HUES6 (cell line): ENCODE measurements around the gene CIC.
"Not testable (repeated sequence)": the region's sequence is repeated elsewhere in the genome, so short reads cannot be mapped to it uniquely, and the experiment has no call there.

Source experiments
- H3K27ac ChIP-seq: 2 replicates; pipeline ENCODE4 v1.7.0; 2013; ENCODE audit warnings: low read depth, mild to moderate bottlenecking, low read length, inconsistent platforms
- H3K27me3 ChIP-seq: 2 replicates; pipeline ENCODE4 v1.6.1; 2013; ENCODE audit warnings: low read length; ENCODE audit not compliant: control insufficient read depth, insufficient read depth
- H3K36me3 ChIP-seq: 2 replicates; pipeline ENCODE4 v1.6.1; 2013; ENCODE audit warnings: low read length; ENCODE audit not compliant: control insufficient read depth, insufficient read depth
- H3K4me1 ChIP-seq: 2 replicates; pipeline ENCODE4 v1.6.1; 2013; ENCODE audit warnings: low read length; ENCODE audit not compliant: control insufficient read depth, insufficient read depth
- H3K4me3 ChIP-seq: 2 replicates; pipeline ENCODE4 v1.5.1; 2013; ENCODE audit warnings: low read depth, low read length
- H3K9ac ChIP-seq: one replicate; pipeline ENCODE4 v1.6.1; 2013; ENCODE audit warnings: mild to moderate bottlenecking, low read length
- H3K9me3 ChIP-seq: 2 replicates; pipeline ENCODE4 v1.6.1; 2013; ENCODE audit warnings: low read depth, low read length; ENCODE audit not compliant: control insufficient read depth, insufficient read depth

The CIC gene

DNA sequence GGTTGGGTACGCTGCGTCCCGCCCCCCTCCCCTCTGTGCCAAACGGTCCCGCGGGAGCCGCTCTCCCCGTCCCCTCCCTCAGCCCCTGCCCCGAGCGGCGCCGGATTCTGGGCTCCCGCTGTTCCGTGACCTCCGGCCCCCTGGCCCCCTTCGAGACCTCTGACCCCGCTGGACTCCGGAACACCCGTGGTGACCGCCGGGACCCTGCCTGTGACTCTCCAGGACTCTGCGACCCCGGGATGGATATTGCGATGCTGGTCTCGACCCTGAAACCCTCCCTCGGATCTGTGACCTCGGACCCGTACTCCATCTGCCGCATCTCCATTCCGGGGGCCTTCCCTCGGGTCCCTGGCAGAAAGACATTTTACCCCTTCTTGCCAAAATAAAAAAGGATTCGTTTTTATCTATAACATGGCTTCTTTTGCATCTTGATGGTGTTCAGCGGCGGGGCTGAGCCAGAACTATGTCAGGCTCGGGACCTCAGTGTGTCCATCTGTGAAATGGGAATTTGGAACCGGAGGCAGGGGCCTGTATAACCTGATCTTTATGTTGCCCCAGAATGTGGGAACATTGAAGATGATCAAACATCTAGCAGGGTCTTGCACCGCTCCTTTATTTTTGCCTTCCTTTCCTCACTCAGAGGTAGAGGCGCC lies 55.7 kb downstream of the CIC start:
- Histone ChIP-seq H3K4me1 (peaks cover 4% of the 10 kb centered on the region; the same call in 1 of the 2 replicates), H3K4me3 (peak overlapping the region; percentile 72), H3K9ac (no peak overlapping the region), H3K27me3 (peaks cover 49% of the 10 kb centered on the region), H3K27ac (no peak overlapping the region), H3K9me3 (no peaks in the 10 kb centered on the region), H3K36me3 (no peaks in the 10 kb centered on the region)

DNA sequence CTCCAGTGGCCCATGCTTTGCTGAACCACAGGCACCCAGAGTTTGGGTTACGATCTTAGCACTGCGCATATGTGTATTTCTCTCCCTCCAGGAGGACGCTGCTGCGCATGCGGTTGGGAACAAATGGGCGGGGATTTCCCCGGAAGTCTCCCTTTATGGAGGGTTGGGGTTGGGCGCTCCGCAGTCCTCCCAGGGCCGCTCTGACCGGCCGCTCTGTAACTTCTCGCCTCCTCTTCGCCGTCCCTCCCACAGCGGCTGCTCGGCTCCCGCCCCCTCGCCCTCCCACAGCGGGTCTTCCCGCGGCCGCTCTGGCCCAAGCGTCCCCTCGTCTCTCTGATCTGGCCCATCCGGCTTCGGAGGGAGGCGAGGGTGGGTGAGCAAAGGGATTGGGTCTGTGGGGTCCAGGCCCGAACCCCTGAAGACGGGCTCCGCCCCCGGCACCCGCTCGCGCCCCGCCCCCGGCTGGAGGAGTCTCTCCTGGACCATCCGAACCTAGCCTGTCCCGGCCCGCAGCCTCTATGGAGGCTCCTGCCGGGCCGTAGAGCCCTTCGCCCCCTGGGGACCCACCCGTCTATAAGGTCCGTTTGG lies 56.4 kb downstream of the CIC start, which contains the start of gene MEGF8:
Gene MEGF8, plus strand, starts transcription at position 328 of the 588 bp plus-strand sequence. CDS start 609 bp downstream, outside the sequence.
- Histone ChIP-seq H3K9ac (peak within 1 kb of the TSS; percentile 75), H3K27me3 (peaks cover 42% of the 10 kb centered on the region), H3K4me1 (peaks cover 6% of the 10 kb centered on the region; the same call in 1 of the 2 replicates), H3K36me3 (no peaks in the 10 kb centered on the region), H3K4me3 (peak within 1 kb of the TSS; percentile 93), H3K27ac (peak within 1 kb of the TSS; percentile 27; the same call in 1 of the 2 replicates), H3K9me3 (no peaks in the 10 kb centered on the region)

DNA sequence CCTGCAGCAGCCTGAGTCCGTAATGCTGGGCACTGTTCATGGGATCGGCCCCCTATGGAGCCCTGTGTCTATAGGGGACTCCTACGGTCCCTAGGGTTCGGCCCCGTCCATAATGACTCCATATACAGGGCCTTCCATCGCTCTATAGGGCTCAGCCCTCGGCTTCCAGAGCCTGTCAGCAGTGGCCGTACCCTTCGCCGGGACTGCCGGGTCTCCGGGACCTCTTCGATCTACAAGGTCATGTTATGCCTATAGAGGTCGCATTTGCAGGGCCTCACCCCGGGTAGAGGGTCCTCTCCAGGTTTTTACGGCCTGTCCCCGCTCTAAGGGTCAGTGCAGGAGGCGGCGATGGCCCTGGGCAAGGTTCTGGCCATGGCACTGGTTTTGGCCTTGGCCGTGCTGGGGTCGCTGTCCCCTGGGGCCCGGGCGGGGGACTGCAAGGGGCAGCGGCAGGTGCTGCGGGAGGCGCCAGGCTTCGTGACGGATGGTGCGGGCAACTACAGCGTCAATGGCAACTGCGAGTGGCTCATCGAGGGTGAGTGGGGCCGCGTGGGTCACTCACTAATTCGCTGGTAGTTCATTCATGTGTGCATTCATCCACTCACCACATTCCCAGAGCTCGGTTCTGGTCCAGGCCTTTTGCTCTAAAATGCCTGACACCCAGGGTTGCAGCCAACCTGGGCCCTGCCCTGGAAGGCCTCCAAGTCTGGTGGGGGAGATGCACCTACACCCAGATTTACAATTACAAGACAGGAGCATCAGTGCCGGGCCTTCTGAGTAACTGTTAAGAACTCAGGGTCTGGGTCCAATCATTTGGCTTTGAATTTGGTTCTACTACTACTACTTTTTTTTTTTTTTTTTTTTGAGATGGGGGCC lies 57.1 kb downstream of the CIC start:
- Histone ChIP-seq H3K36me3 (no peaks in the 10 kb centered on the region), H3K27me3 (peaks cover 36% of the 10 kb centered on the region), H3K4me3 (peak overlapping the region; percentile 93), H3K4me1 (peaks cover 6% of the 10 kb centered on the region; the same call in 1 of the 2 replicates), H3K9me3 (no peaks in the 10 kb centered on the region), H3K9ac (peak overlapping the region; percentile 75), H3K27ac (peak overlapping the region; percentile 27; the same call in 1 of the 2 replicates)

DNA sequence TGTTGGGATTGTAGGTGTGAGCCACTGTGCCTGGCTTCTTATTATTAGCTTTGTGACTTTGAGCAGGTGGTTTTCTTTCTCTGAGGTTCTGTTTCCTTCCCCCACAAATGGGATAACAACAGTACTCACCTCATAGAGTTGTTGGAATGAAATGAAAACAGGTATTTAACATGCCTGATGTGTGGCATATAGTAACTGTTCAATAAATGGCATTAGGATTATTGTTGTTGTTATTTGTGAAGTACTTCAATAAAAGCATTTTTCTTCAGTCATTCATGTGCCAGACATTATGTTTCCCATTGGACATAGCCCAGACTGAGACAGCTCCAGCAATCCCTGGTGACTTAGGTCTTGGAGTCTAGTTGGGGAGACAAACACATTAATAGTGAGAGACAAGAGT lies 57.9 kb downstream of the CIC start:
- H3K9ac ChIP-seq, result no peak overlapping the region
- H3K27ac ChIP-seq, result no peak overlapping the region
- peak overlapping the region; percentile 93; the same call in 1 of the 2 replicates for H3K4me3 ChIP-seq
- peaks cover 29% of the 10 kb centered on the region for H3K27me3 ChIP-seq
- no peaks in the 10 kb centered on the region for H3K9me3 ChIP-seq
- peaks cover 6% of the 10 kb centered on the region; the same call in 1 of the 2 replicates for H3K4me1 ChIP-seq
- no peaks in the 10 kb centered on the region for H3K36me3 ChIP-seq

DNA sequence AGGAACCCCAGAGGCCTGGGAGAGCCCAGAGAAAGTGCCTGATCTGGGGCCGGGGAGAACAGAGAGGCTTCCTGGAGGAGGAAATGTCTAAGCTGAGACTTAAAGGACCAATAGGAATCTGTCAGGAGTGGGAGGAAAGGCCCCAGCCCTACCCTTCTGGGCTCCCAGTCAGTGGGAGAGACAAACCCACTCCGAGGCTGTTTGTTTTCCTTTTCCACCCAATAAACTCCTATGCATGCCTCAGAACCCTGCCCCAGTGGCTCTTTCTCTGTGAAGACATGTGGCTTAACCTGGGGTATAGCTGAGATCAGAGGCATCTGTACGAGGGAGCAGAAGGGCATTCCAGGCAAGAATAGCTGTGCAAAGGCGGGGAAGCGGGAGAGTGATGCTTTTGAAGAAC lies 58.3 kb downstream of the CIC start:
- H3K27ac ChIP-seq, result no peak overlapping the region
- peaks cover 6% of the 10 kb centered on the region; the same call in 1 of the 2 replicates for H3K4me1 ChIP-seq
- peaks cover 25% of the 10 kb centered on the region for H3K27me3 ChIP-seq
- H3K9me3 ChIP-seq, result no peaks in the 10 kb centered on the region
- H3K9ac ChIP-seq, result no peak overlapping the region
- H3K36me3 ChIP-seq, result no peaks in the 10 kb centered on the region
- H3K4me3 ChIP-seq, result no peak overlapping the region

DNA sequence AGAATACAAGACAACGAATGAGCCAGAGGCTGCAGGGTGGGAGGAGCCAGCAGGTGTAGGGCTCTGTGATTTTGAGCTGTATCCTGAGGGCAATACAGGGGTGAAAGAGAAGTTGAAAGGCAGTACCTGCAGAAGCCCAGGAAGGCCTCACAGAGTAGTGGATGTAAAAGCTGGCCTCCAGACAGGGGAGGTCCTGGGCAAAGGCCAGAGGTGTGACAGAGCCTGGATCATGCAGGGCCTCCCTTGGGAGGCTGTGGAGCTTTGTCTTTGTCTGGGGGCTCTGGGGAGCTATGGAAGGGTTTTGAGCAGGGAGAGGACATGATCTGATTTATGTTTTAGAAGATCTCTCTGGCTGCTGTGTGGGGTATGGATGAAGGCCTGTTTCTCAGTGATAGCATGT lies 59.1 kb downstream of the CIC start:
- no peak overlapping the region for H3K4me3 ChIP-seq
- no peaks in the 10 kb centered on the region for H3K36me3 ChIP-seq
- H3K4me1 ChIP-seq, result peaks cover 6% of the 10 kb centered on the region; the same call in 1 of the 2 replicates
- H3K9ac ChIP-seq, result no peak overlapping the region
- no peak overlapping the region for H3K27ac ChIP-seq
- H3K27me3 ChIP-seq, result peaks cover 19% of the 10 kb centered on the region
- H3K9me3 ChIP-seq, result no peaks in the 10 kb centered on the region

DNA sequence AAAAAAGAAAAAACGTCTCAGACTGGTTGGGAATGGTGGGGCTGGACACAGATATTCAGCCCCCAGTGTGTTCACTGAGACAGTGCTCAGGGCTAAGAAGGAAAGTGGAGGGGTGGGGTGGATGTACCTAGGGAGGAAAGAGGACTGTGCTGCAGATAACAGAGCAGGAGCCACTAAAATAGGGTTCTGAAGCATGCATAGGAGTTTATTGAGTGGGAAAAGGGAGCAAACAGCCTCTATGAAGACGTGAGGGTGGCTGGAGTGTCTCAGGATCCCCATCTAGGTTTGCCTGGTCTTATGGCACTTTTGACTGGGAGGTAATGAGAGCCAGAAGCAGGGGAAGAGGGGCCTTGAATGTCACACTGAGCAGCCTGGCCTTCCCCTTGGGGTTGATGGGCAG lies 59.8 kb downstream of the CIC start:
- no peaks in the 10 kb centered on the region for H3K9me3 ChIP-seq
- H3K36me3 ChIP-seq, result no peaks in the 10 kb centered on the region
- peaks cover 6% of the 10 kb centered on the region; the same call in 1 of the 2 replicates for H3K4me1 ChIP-seq
- no peak overlapping the region for H3K4me3 ChIP-seq
- H3K27ac ChIP-seq, result no peak overlapping the region
- peaks cover 12% of the 10 kb centered on the region for H3K27me3 ChIP-seq
- H3K9ac ChIP-seq, result no peak overlapping the region

DNA sequence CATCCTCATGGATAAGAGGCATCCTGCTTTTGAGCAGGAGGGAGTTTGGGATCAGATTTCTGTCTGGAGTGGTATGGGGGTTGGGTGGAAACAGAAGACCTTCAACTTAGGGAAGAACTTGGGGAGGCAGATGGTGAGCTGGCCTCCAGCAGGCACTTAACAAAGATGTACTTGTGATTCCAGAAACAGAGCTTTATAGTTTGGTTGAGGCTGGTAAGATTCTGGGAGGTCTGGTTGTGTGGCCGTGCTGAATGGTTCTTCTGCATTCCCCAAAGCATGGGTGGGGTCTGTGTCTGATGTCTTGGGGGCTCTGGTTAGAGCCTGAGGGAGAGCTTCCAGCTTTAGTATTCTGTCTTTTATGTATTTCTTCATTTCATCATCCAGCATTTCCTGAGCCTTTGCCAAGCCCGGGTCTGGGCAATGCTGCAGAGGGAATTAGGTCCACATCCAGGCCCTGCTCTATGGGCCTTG lies 61.2 kb downstream of the CIC start:
- H3K36me3 ChIP-seq, result peaks cover 9% of the 10 kb centered on the region; the same call in 1 of the 2 replicates
- H3K4me1 ChIP-seq, result peaks cover 6% of the 10 kb centered on the region; the same call in 1 of the 2 replicates
- H3K27me3 ChIP-seq, result no peaks in the 10 kb centered on the region
- H3K9ac ChIP-seq, result no peak overlapping the region
- H3K9me3 ChIP-seq, result no peaks in the 10 kb centered on the region
- H3K27ac ChIP-seq, result no peak overlapping the region
- H3K4me3 ChIP-seq, result no peak overlapping the region

DNA sequence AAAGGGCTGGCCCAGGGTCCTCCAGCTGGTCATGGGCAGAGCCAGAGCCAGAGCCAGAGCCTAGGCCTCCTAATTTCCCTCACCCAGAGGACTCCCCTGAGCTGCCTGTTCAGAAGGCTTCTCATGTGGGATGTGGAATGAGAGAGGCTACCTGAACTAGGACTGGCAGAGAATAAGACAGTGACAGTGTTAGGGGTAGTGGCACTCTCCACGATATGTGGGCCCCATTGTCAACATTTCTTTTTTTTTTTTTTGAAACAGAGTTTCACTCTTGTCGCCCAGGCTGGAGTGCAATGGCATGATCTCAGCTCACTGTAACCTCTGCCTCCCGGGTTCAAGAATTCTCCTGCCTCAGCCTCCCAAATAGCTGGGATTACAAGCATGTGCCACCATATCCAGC lies 62.3 kb downstream of the CIC start:
- H3K36me3 ChIP-seq, result peaks cover 18% of the 10 kb centered on the region
- H3K27ac ChIP-seq, H3K4me1 ChIP-seq, H3K4me3 ChIP-seq, H3K9me3 ChIP-seq, H3K9ac ChIP-seq, H3K27me3 ChIP-seq: not testable (repeated sequence)

DNA sequence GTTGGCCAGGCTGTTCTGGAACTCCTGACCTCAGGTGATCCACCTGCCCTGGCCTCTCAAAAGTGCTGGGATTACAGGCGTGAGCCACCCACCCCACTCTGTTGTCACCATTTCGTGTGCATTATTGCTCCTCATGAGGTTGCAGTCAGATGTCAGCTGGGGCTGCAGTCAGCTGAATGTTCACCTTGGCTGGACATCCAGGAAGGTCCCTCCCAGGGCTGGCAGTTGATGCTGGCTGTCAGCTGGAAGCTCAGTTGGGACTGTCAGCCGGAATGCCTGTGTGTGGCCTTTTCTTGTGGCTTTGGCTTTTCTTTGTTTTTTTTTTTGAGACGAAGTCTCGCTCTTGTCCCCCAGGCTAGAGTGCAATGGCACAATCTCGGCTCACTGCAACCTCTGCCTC lies 63.0 kb downstream of the CIC start:
- H3K27ac ChIP-seq, result no peak overlapping the region
- no peak overlapping the region for H3K4me3 ChIP-seq
- H3K4me1 ChIP-seq, result peaks cover 3% of the 10 kb centered on the region; the same call in 1 of the 2 replicates
- no peak overlapping the region for H3K9ac ChIP-seq
- H3K27me3 ChIP-seq, result no peaks in the 10 kb centered on the region
- H3K36me3 ChIP-seq, result peaks cover 25% of the 10 kb centered on the region
- no peaks in the 10 kb centered on the region for H3K9me3 ChIP-seq
